Measurements from ENCODE around the gene HTRA1.

HTRA1 gene

GRCh38 chr10:122461367-122461728 is at the start of gene HTRA1:
HTRA1 (plus strand) TSS chr10:122461553; CDS start chr10:122461653, 100 bp downstream.
- no peak for DNase-seq (ENCODE audit: low read depth in 2 of 2)

- no peak for DNase-seq (ENCODE audit: low read depth in 2 of 2)
These were observed 48.0 kb upstream of the HTRA1 start for GRCh38 chr10:122413327-122413726.

GRCh38 chr10:122417667-122418066 is 43.7 kb upstream of the HTRA1 start:
- peak in 1 of 2 experiments; percentile 41 for DNase-seq (ENCODE audit: low read depth in 2 of 2)

- DNase-seq (ENCODE audit: low read depth in 2 of 2), result no peak
These were observed 42.3 kb upstream of the HTRA1 start for GRCh38 chr10:122419016-122419415.

GRCh38 chr10:122419876-122420623 is 41.3 kb upstream of the HTRA1 start:
- peak; percentile 80 to 84 for DNase-seq (ENCODE audit: low read depth in 2 of 2)

- no peak for DNase-seq (ENCODE audit: low read depth in 2 of 2)
These were observed 40.7 kb upstream of the HTRA1 start for GRCh38 chr10:122420624-122421007.

GRCh38 chr10:122421054-122421625 is 40.2 kb upstream of the HTRA1 start:
- no peak for DNase-seq (ENCODE audit: low read depth in 2 of 2)

- DNase-seq (ENCODE audit: low read depth in 2 of 2), result no peak
These were observed 39.6 kb upstream of the HTRA1 start for GRCh38 chr10:122421742-122422141.

GRCh38 chr10:122422266-122422989 is 38.9 kb upstream of the HTRA1 start:
- no peak for DNase-seq (ENCODE audit: low read depth in 2 of 2)

GRCh38 chr10:122424059-122424458 is 37.3 kb upstream of the HTRA1 start:
- no peak for DNase-seq (ENCODE audit: low read depth in 2 of 2)

GRCh38 chr10:122426829-122427228 is 34.5 kb upstream of the HTRA1 start:
- DNase-seq (ENCODE audit: low read depth in 2 of 2), result no peak

GRCh38 chr10:122427280-122427679 is 34.1 kb upstream of the HTRA1 start:
- no peak for DNase-seq (ENCODE audit: low read depth in 2 of 2)

GRCh38 chr10:122435212-122435827 is 26.0 kb upstream of the HTRA1 start:
- DNase-seq (ENCODE audit: low read depth in 2 of 2), result no peak

GRCh38 chr10:122441961-122442360 is 19.4 kb upstream of the HTRA1 start:
- DNase-seq (ENCODE audit: low read depth in 2 of 2), result no peak

GRCh38 chr10:122445469-122445868 is 15.9 kb upstream of the HTRA1 start:
- DNase-seq (ENCODE audit: low read depth in 2 of 2), result no peak

- DNase-seq (ENCODE audit: low read depth in 2 of 2), result no peak
These were observed 15.4 kb upstream of the HTRA1 start for GRCh38 chr10:122445904-122446303.

- DNase-seq (ENCODE audit: low read depth in 2 of 2), result no peak
These were observed 14.5 kb upstream of the HTRA1 start for GRCh38 chr10:122446668-122447423.

- DNase-seq (ENCODE audit: low read depth in 2 of 2), result no peak
These were observed 12.8 kb upstream of the HTRA1 start for GRCh38 chr10:122448600-122448999.

- no peak for DNase-seq (ENCODE audit: low read depth in 2 of 2)
These were observed 12.2 kb upstream of the HTRA1 start for GRCh38 chr10:122449153-122449552.

- DNase-seq (ENCODE audit: low read depth in 2 of 2), result no peak
These were observed 10.9 kb upstream of the HTRA1 start for GRCh38 chr10:122450353-122450990.

GRCh38 chr10:122454071-122454470 is 7.3 kb upstream of the HTRA1 start:
- no peak for DNase-seq (ENCODE audit: low read depth in 2 of 2)

Measured in fibroblast of skin of left biceps (primary cell).